GM18498 (cell line): Measurements from ENCODE around the gene ZNF687.
"Not testable (repeated sequence)": the region's sequence is repeated elsewhere in the genome, so short reads cannot be mapped to it uniquely, and the experiment has no call there.

Experiments
- ATAC-seq: cut with Tn5 transposase; IDR thresholded peaks from one replicate; pipeline ENCODE4 v1.9.1; 2021; ENCODE audit warnings: mild to moderate bottlenecking, moderate library complexity; ENCODE audit not compliant: unreplicated experiment

Gene ZNF687

GRCh38 chr1:151281969-151282882, at the start of gene ZNF687:
Gene ZNF687, plus strand, starts transcription at chr1:151282299. Its CDS starts 3,993 bp downstream, at chr1:151286292.
- ATAC-seq: peak; percentile 83

GRCh38 chr1:151235235-151235634, 46.9 kb upstream of the ZNF687 start:
- no peak for ATAC-seq

GRCh38 chr1:151237678-151238466, 44.2 kb upstream of the ZNF687 start:
- ATAC-seq: no peak

- ATAC-seq: no peak
Observed at GRCh38 chr1:151238467-151238739, 43.7 kb upstream of the ZNF687 start.

- no peak for ATAC-seq
Observed at GRCh38 chr1:151242442-151242841, 39.7 kb upstream of the ZNF687 start.

GRCh38 chr1:151243683-151244216, 38.3 kb upstream of the ZNF687 start:
- no peak for ATAC-seq

GRCh38 chr1:151246786-151247185, 35.3 kb upstream of the ZNF687 start:
- no peak for ATAC-seq

GRCh38 chr1:151251656-151252470, 30.2 kb upstream of the ZNF687 start:
- ATAC-seq: no peak

GRCh38 chr1:151254217-151255213, 27.6 kb upstream of the ZNF687 start, which contains the start of gene PSMD4:
Gene PSMD4, plus strand, starts transcription at chr1:151254734. Its CDS starts 49 bp downstream, at chr1:151254783.
- ATAC-seq: peak; percentile 89

GRCh38 chr1:151255381-151255780, 26.7 kb upstream of the ZNF687 start:
- no peak for ATAC-seq

- ATAC-seq: no peak
Observed at GRCh38 chr1:151259351-151259750, 22.7 kb upstream of the ZNF687 start.

- ATAC-seq: no peak
Observed at GRCh38 chr1:151265446-151266236, 16.5 kb upstream of the ZNF687 start.

GRCh38 chr1:151266315-151266714, 15.8 kb upstream of the ZNF687 start:
- ATAC-seq: no peak

GRCh38 chr1:151266821-151267220, 15.3 kb upstream of the ZNF687 start:
- no peak for ATAC-seq

GRCh38 chr1:151267760-151268159, 14.3 kb upstream of the ZNF687 start:
- no peak for ATAC-seq

- no peak for ATAC-seq
Observed at GRCh38 chr1:151273924-151274466, 8.1 kb upstream of the ZNF687 start.

- ATAC-seq: not testable (repeated sequence)
Observed at GRCh38 chr1:151275341-151275740, 6.8 kb upstream of the ZNF687 start.

- ATAC-seq: no peak
Observed at GRCh38 chr1:151277249-151277648, 4.8 kb upstream of the ZNF687 start.
